ENCODE data around the gene HOXA9.

HOXA9 gene

DNA sequence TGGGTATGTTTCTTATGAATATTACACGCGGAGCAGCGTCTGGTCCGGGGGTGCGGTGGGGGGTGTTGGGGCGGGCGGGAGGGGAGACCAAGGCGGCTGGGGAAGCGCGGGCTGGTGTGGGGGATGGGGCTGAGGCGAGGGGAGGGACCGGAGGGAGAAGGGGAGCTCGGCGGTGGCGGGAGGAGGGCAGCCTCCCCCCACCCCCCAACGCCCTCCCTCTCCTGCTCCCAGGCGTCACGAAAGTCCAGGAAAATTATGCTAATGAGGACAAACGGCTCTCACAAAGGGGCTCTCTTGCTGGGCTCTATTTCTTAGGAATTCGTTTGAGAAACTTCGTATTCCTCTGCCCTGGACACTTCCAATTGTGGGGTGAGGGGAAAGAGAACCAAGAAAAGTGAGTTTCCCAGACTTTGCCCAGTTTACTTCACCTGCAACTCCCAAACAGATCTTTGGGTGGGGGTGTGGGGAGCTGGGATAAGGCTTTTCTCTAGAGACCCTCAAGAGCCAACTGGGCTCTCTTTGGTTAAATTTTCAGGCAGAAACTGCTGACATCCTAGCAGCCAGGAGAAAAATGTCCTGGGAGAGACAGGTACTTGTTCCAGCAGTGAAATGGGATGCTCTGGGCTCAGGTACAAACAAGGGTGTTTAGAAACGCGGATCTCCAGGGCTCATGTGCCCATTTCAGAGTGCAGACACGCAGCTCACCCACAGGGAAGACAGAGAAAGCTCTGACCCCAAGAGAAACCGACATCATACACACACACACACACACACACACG is 51.2 kb downstream of the HOXA9 start:
- H3K9me3 ChIP-seq (ENCODE audit: low read length): peaks cover 2% of the 10 kb centered on the region
- H2AFZ ChIP-seq (ENCODE audit: low read depth, low read length): no peak overlapping the region
- H3K36me3 ChIP-seq (ENCODE audit: insufficient read depth, low read length): no peaks in the 10 kb centered on the region
- no peak overlapping the region for H3K4me3 ChIP-seq (ENCODE audit: low read length)
- H3K4me1 ChIP-seq (ENCODE audit: insufficient read depth, low read length): no peaks in the 10 kb centered on the region
- H3K27me3 ChIP-seq (ENCODE audit: insufficient read depth, low read length): peaks cover 93% of the 10 kb centered on the region

DNA sequence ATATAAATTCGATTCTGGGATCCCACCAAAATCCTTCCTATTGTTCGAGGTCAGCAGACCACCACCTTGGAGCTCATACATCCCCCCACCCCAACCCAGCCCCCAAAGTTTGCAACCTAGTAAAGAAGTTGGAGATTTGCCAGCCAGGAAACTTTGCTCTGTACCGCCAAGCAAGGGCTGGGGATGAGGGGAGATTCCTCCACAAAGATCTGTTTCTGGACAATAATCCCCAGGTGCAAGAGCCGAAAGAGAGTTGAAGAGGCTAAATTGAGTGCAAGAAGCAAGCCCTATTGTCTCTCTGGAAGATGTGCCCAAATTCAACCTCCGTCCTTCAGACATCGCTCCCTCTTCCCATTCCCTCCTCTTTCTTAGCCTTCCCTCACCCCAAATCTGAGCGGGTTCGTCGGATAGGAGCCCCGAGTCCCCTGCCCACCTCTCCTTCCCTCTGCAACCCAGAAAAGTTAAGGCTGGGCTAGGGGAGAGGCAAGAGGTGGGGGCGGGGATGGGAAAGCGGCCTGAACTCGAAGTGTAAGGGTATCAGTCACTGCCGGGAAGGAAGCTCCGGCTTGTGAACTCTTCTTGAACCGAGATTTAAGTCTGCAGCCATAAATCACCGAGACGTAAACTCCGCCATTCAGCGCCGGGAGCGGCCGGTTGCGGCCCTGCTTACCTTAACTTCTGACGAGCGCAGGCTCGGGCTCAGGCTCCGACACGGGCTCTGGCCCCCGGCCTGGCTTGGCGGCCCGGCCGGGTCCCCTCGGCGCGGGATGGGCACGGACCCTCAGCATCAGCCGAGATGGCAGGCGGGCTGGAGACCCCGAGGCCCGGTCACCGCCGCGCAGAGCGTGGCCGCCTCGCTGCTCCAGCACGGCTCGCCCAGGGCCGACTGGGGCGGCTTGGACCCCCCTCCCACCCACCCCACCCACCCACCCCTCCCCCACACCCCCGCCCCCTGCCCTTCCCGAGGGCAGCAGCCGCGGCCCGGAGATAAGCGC is 52.1 kb downstream of the HOXA9 start:
- no peaks in the 10 kb centered on the region for H3K36me3 ChIP-seq (ENCODE audit: insufficient read depth, low read length)
- H3K27me3 ChIP-seq (ENCODE audit: insufficient read depth, low read length): peaks cover 95% of the 10 kb centered on the region
- peaks cover 2% of the 10 kb centered on the region for H3K9me3 ChIP-seq (ENCODE audit: low read length)
- H2AFZ ChIP-seq (ENCODE audit: low read depth, low read length): peak overlapping the region; percentile 54
- no peaks in the 10 kb centered on the region for H3K4me1 ChIP-seq (ENCODE audit: insufficient read depth, low read length)
- no peak overlapping the region for H3K4me3 ChIP-seq (ENCODE audit: low read length)

Data from neuron (in vitro differentiated cells).